Neural crest cell (in vitro differentiated cells): ENCODE data around the gene INTS11. TPM values are rescaled to one million over a fixed set of nuclear protein-coding genes. Genes with fewer than 3 reads are reported as not detected.

Experiments used
- DNase-seq: peaks from one replicate; pipeline ENCODE4 v3.0.0; 2021; ENCODE audit warnings: low read depth, mixed read lengths, low spot score
- H3K27ac Mint-ChIP-seq: one replicate; pipeline ENCODE4 v1.8.0; 2021; ENCODE audit warnings: mild to moderate bottlenecking, mixed read lengths; ENCODE audit not compliant: unreplicated experiment
- H3K27me3 Mint-ChIP-seq: 2 replicates; pipeline ENCODE4 v1.8.0; 2021; ENCODE audit warnings: low read depth, mild to moderate bottlenecking, mixed read lengths
- H3K36me3 Mint-ChIP-seq: 2 replicates; pipeline ENCODE4 v1.8.0; 2021; ENCODE audit warnings: low read depth, mild to moderate bottlenecking, mixed read lengths
- H3K4me1 Mint-ChIP-seq: 2 replicates; pipeline ENCODE4 v1.8.0; 2021; ENCODE audit warnings: mixed read lengths
- H3K4me3 Mint-ChIP-seq: one replicate; pipeline ENCODE4 v1.8.0; 2021; ENCODE audit warnings: mild to moderate bottlenecking, mixed read lengths
- H3K9me3 Mint-ChIP-seq: 2 replicates; pipeline ENCODE4 v1.8.0; 2021; ENCODE audit warnings: mixed read lengths
- total RNA-seq: library from RNA; stranded (reverse); gene quantifications from 2 replicates; pipeline ENCODE4 v1.2.1, GENCODE V29; 2021
- TF ChIP-seq, protein P1 (sequence below): fragments of 200-600 bp; sonication (generic); conservative IDR thresholded peaks from 2 replicates; pipeline ENCODE4 v1.5.0; 2021; ENCODE audit warnings: antibody characterized with exemption, mild to moderate bottlenecking

INTS11 gene
- total RNA-seq, 1 donor from 2014 or later, result 160 TPM

DNA sequence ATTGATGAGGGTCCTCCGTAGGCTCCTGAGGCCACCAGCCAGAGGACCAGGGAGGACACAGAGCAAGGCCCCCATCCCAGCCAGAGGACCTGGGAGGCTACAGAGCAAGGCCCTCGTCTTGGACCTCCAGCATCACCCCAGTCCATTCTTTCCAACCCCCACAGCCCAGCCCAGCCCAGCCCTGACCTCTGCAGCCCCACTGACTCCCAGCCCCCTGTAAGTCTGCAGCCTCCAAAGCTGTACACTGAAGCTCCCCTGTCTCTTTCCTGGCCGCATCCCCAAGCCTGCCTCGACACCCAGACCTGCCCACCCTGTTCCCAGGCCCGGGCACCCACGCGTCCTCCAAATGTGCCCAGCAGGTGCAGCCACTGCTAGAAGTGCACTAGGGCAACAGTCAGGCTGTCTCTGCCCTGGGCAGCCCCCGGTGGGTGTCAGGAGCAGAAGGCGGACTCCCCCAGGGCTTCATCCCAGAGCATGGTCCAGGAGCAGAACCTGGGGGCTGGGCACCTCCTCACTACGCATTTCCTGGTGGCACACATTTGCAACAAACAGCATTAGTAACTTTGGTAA is 22.7 kb upstream of the INTS11 start:
- peaks cover 3% of the 10 kb centered on the region for H3K27me3 Mint-ChIP-seq
- peak overlapping the region; percentile 85 for H3K4me3 Mint-ChIP-seq
- peaks cover 14% of the 10 kb centered on the region for H3K4me1 Mint-ChIP-seq
- no peak for DNase-seq
- no peak overlapping the region for H3K27ac Mint-ChIP-seq
- H3K9me3 Mint-ChIP-seq, result no peaks in the 10 kb centered on the region
- TF ChIP-seq, protein P1, sequence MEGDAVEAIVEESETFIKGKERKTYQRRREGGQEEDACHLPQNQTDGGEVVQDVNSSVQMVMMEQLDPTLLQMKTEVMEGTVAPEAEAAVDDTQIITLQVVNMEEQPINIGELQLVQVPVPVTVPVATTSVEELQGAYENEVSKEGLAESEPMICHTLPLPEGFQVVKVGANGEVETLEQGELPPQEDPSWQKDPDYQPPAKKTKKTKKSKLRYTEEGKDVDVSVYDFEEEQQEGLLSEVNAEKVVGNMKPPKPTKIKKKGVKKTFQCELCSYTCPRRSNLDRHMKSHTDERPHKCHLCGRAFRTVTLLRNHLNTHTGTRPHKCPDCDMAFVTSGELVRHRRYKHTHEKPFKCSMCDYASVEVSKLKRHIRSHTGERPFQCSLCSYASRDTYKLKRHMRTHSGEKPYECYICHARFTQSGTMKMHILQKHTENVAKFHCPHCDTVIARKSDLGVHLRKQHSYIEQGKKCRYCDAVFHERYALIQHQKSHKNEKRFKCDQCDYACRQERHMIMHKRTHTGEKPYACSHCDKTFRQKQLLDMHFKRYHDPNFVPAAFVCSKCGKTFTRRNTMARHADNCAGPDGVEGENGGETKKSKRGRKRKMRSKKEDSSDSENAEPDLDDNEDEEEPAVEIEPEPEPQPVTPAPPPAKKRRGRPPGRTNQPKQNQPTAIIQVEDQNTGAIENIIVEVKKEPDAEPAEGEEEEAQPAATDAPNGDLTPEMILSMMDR, result no peak
- H3K36me3 Mint-ChIP-seq, result no peaks in the 10 kb centered on the region

DNA sequence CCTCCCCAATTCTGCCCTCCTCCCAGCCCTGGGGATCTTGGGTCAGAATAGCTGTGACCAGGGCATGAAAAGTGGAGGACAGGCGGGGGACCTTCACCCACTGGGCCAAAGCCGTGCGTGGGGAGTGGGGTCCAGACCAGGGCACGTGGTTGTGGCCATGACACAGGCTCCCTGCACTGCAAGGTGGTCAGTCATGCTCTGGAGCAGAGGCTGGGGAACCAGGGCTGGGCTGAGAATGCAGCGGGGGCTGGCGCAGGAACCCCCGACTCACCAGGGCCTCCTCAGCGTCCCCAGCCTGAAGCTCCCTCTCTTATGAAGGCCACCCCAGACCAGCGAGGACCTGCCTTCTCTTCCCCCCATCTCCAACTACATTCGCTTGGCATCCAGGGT is 22.0 kb upstream of the INTS11 start:
- no peaks in the 10 kb centered on the region for H3K36me3 Mint-ChIP-seq
- TF ChIP-seq, protein P1, result no peak
- H3K9me3 Mint-ChIP-seq, result no peaks in the 10 kb centered on the region
- H3K4me1 Mint-ChIP-seq, result peaks cover 13% of the 10 kb centered on the region
- no peak overlapping the region for H3K27ac Mint-ChIP-seq
- H3K27me3 Mint-ChIP-seq, result no peaks in the 10 kb centered on the region
- H3K4me3 Mint-ChIP-seq, result peak overlapping the region; percentile 85
- no peak for DNase-seq

DNA sequence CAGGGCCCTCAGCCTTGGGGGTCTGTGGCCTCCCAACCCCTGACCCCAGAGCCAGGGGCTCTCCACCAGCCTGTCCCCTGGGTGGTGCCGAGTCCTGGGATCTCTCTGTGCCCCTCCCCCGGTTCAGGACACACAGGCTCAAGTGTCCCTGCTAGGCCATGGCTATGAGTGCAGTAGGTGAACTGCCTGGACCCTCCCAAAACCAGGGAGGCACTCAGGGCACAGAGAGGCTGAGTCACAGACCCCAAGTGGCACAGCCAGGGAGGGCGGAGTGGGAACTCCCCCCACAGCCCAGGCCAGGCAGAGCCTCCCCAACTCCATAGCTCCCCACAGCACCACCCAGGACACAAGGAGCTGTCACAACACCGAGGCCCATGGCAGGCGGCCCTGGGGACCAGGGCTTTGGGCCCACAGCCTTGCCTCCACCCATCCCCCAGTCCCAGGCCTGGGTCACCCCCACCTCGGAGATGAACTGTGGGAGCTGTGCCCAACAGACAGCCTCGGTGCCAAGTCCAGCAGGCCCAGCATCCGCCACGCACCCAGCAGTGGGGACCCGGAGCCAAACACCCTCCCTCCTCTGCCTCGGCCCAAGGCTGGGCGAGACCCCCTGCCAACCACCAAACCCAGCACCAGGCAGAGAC is 21.5 kb upstream of the INTS11 start:
- Mint-ChIP-seq H3K27ac (no peak overlapping the region), H3K9me3 (no peaks in the 10 kb centered on the region), H3K27me3 (no peaks in the 10 kb centered on the region), H3K36me3 (peaks cover 4% of the 10 kb centered on the region), H3K4me3 (peak overlapping the region; percentile 38), H3K4me1 (peaks cover 13% of the 10 kb centered on the region)
- no peak for DNase-seq
- TF ChIP-seq, protein P1, result no peak

DNA sequence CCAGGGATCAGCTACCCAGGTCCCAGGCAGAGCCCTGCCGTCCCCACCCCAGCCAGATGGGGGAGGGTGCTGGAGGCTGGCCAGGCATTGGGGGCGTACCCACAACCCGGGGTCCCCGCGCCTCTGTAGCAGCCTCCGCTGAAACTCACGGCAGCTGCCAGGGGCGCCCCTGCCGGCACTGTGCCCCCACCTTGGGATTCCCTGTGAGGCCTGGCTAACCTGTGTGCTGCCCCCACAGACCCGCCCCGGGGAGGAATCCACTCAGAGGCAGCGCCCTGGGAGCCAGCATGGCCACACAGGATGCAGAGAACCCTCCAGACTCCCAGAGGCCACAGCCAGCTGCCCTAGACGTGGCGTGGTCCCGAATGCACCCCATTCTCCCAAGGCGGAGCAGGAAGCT is 20.9 kb upstream of the INTS11 start:
- no peak overlapping the region for H3K27ac Mint-ChIP-seq
- no peak overlapping the region for H3K4me3 Mint-ChIP-seq
- H3K36me3 Mint-ChIP-seq, result peaks cover 10% of the 10 kb centered on the region

DNA sequence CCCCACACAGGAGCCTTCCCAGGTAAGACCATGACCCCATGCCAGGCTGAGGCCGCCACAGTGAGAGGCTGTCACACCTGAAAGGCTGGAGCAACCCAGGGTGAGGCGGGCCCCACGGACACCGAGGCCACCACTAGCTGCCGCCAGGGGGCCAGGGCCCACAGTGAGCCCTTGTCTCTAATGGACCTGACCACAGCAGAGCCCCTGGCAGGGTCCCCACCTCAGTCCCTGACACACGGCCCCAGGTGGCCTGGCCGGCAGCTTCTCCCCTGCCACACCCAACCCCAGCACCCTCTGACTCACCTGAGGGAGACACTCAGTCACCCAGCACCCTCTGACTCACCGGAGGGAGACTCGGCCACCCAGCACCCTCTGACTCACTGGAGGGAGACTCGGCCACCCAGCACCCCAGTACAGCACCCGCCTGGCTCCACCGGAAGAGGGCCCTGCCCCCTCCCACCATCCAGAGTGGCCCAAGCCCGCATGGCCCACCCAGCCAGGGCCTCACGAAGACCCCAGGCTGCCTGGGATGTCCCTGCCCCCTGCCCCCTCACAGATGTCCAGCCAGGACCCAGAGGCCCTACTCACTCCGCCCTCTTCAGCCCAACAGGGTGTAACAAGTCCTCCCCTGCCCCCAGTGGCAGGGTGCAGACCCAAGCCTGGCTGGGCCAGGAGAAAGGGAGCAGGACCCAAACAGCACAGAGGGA is 20.3 kb upstream of the INTS11 start:
- peak overlapping the region; percentile 75 for H3K4me3 Mint-ChIP-seq
- peaks cover 10% of the 10 kb centered on the region for H3K36me3 Mint-ChIP-seq
- no peak overlapping the region for H3K27ac Mint-ChIP-seq
- no peaks in the 10 kb centered on the region for H3K9me3 Mint-ChIP-seq
- TF ChIP-seq, protein P1, result peak; percentile 61
- H3K4me1 Mint-ChIP-seq, result peaks cover 13% of the 10 kb centered on the region
- no peak for DNase-seq
- H3K27me3 Mint-ChIP-seq, result no peaks in the 10 kb centered on the region

More for the DNA sequence above, 20.9 kb upstream of the INTS11 start:
- H3K9me3 Mint-ChIP-seq, result no peaks in the 10 kb centered on the region
- H3K4me1 Mint-ChIP-seq, result peaks cover 13% of the 10 kb centered on the region
- no peak for DNase-seq
- TF ChIP-seq, protein P1, result no peak
- no peaks in the 10 kb centered on the region for H3K27me3 Mint-ChIP-seq
